Gastrocnemius medialis (tissue), 4 donors: Measurements from ENCODE around the gene FAM217A.
"Not testable (repeated sequence)": the region's sequence is repeated elsewhere in the genome, so short reads cannot be mapped to it uniquely, and the experiment has no call there.

Source experiments
- CTCF ChIP-seq, 5 experiments: fragments of 450-650 bp in 3 of 5; fragments of 200-600 bp in 2 of 5; sonication (generic) in 2 of 5; IDR thresholded peaks in 4 of 5; conservative IDR thresholded peaks in 1 of 5; 1 replicate in 4 of 5; 2 replicates in 1 of 5; pipeline ENCODE4 v1.5.1; 2016 to 2019; ENCODE audit warnings: antibody characterized with exemption in 5 of 5, mild to moderate bottlenecking in 3 of 5, moderate library complexity in 3 of 5
- POLR2A ChIP-seq, 2 donors: fragments of 450-650 bp; IDR thresholded peaks; one replicate each; pipeline ENCODE4 v1.6.1; 2017; ENCODE audit warnings: antibody characterized with exemption in 2 of 2, mild to moderate bottlenecking in 2 of 2, moderate library complexity in 2 of 2

GRCh38 chr6:4090043-4090442, 11.1 kb upstream of the FAM217A start:
- TF ChIP-seq POLR2A (IDR thresholded peaks at IDR 0.05); CTCF (IDR thresholded peaks at IDR 0.05 in 4 of 5, conservative IDR thresholded peaks at IDR 0.05 in 1 of 5): not testable (repeated sequence)
